SJSA1 (cell line): Measurements from ENCODE around the gene ZCCHC17. TPM values are rescaled to one million over a fixed set of nuclear protein-coding genes. Genes with fewer than 3 reads are reported as not detected.

Source experiments
- DNase-seq, 2 experiments: peaks; one replicate each; pipeline ENCODE4 v3.0.0-alpha.2; 2015 to 2020; ENCODE audit warnings: low spot score in 2 of 2, low read depth in 1 of 2
- H3K27ac ChIP-seq: fragments of 250-450 bp; sonication (Bioruptor Pico); 2 replicates; pipeline ENCODE4 v1.5.1; 2020; ENCODE audit warnings: mild to moderate bottlenecking, moderate library complexity
- H3K27me3 ChIP-seq: fragments of 250-450 bp; sonication (Bioruptor Pico); replicated peaks from 2 replicates; pipeline ENCODE4 v1.5.1; 2020; ENCODE audit warnings: mild to moderate bottlenecking, moderate library complexity
- H3K36me3 ChIP-seq: fragments of 250-450 bp; sonication (Bioruptor Pico); 2 replicates; pipeline ENCODE4 v1.5.1; 2020; ENCODE audit warnings: mild to moderate bottlenecking
- H3K4me1 ChIP-seq: fragments of 250-450 bp; sonication (Bioruptor Pico); replicated peaks from 2 replicates; pipeline ENCODE4 v1.6.1; 2021; ENCODE audit warnings: mild to moderate bottlenecking
- H3K4me3 ChIP-seq: fragments of 250-450 bp; sonication (Bioruptor Pico); 2 replicates; pipeline ENCODE4 v1.5.1; 2020; ENCODE audit warnings: mild to moderate bottlenecking
- H3K9me3 ChIP-seq: fragments of 250-450 bp; sonication (Bioruptor Pico); replicated peaks from 2 replicates; pipeline ENCODE4 v1.5.1; 2020; ENCODE audit warnings: mild to moderate bottlenecking
- total RNA-seq: library from RNA; depleted of rRNA; stranded (reverse); fragments of >200 nt; shearing (Covaris generic); gene quantifications from 2 replicates; pipeline ENCODE4 v1.2.3, GENCODE V29; 2014

The ZCCHC17 gene
- total RNA-seq, 1 experiment from 2014 or later = 50.2 TPM

DNA sequence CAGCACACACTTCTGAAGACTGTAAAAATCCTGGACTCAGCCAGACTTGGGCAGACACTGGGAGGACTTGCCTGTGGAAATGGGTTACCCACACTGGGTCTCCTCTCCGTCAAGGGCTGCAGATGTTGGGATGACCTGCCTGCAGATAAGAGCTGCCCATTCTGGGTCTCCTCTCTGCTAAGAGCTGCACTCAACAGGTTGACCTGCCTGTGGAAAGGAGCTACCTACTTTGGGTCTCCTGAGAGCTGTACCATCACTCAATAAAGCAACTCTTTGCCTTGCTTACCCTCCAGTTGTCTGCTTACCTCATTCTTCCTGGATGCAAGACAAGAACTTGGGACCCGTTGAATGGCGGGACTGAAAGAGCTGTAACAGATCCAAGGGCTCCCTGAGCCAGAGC lies 28.2 kb downstream of the ZCCHC17 start:
- Histone ChIP-seq H3K36me3 (peaks cover 35% of the 10 kb centered on the region; the same call in 1 of the 2 replicates), H3K27ac (no peak overlapping the region), H3K4me1 (no peaks in the 10 kb centered on the region), H3K27me3 (no peaks in the 10 kb centered on the region), H3K9me3 (no peaks in the 10 kb centered on the region), H3K4me3 (no peak overlapping the region)
- DNase-seq = no peak

- Histone ChIP-seq H3K4me3 (no peak overlapping the region), H3K4me1 (no peaks in the 10 kb centered on the region), H3K27me3 (no peaks in the 10 kb centered on the region), H3K36me3 (peaks cover 22% of the 10 kb centered on the region; the same call in 1 of the 2 replicates), H3K27ac (no peak overlapping the region), H3K9me3 (no peaks in the 10 kb centered on the region)
- no peak for DNase-seq
Measured at GRCh38 chr1:31326461-31326860, 29.6 kb downstream of the ZCCHC17 start.

- Histone ChIP-seq H3K27me3 (no peaks in the 10 kb centered on the region), H3K36me3 (peaks cover 15% of the 10 kb centered on the region; the same call in 1 of the 2 replicates), H3K27ac (no peak overlapping the region), H3K9me3 (no peaks in the 10 kb centered on the region), H3K4me1 (no peaks in the 10 kb centered on the region), H3K4me3 (no peak overlapping the region)
- no peak for DNase-seq
Measured at GRCh38 chr1:31327381-31327780, 30.5 kb downstream of the ZCCHC17 start.

GRCh38 chr1:31335007-31335406 lies 38.2 kb downstream of the ZCCHC17 start:
- DNase-seq = peak in 1 of 2 experiments; percentile 38
- Histone ChIP-seq H3K27ac (no peak overlapping the region), H3K4me1 (no peaks in the 10 kb centered on the region), H3K9me3 (no peaks in the 10 kb centered on the region), H3K27me3 (no peaks in the 10 kb centered on the region), H3K36me3 (peaks cover 22% of the 10 kb centered on the region), H3K4me3 (no peak overlapping the region)

GRCh38 chr1:31336687-31337467 lies 40.0 kb downstream of the ZCCHC17 start:
- no peak overlapping the region for H3K27ac ChIP-seq
- no peaks in the 10 kb centered on the region for H3K4me1 ChIP-seq
- H3K9me3 ChIP-seq = no peaks in the 10 kb centered on the region
- H3K4me3 ChIP-seq = no peak overlapping the region
- DNase-seq = no peak
- no peaks in the 10 kb centered on the region for H3K27me3 ChIP-seq
- H3K36me3 ChIP-seq = peaks cover 37% of the 10 kb centered on the region

- Histone ChIP-seq H3K36me3 (peaks cover 50% of the 10 kb centered on the region), H3K4me3 (no peak overlapping the region), H3K27me3 (no peaks in the 10 kb centered on the region), H3K4me1 (no peaks in the 10 kb centered on the region), H3K27ac (no peak overlapping the region), H3K9me3 (no peaks in the 10 kb centered on the region)
- DNase-seq = no peak
Measured at GRCh38 chr1:31344503-31344902, 47.7 kb downstream of the ZCCHC17 start.

DNA sequence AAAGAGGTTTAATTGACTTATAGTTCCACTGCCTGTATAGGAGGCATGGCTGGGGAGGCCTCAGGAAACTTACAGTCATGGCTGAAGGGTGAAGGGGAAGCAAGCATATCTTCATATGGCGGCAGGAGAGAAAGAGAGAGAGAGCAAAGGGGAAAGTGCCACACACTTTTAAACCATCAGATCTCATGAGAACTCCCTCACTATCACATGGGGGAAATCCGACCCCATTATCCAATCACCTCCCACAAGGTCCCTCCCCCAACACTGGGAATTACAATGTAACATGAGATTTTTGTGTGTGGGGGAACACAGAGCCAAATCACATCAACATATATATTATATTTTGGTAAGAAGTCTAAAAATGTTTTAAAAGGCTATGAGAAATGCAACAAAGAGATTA lies 48.8 kb downstream of the ZCCHC17 start:
- Histone ChIP-seq H3K27ac (no peak overlapping the region), H3K9me3 (no peaks in the 10 kb centered on the region), H3K36me3 (peaks cover 53% of the 10 kb centered on the region), H3K27me3 (no peaks in the 10 kb centered on the region), H3K4me3 (no peak overlapping the region), H3K4me1 (no peaks in the 10 kb centered on the region)
- no peak for DNase-seq

DNA sequence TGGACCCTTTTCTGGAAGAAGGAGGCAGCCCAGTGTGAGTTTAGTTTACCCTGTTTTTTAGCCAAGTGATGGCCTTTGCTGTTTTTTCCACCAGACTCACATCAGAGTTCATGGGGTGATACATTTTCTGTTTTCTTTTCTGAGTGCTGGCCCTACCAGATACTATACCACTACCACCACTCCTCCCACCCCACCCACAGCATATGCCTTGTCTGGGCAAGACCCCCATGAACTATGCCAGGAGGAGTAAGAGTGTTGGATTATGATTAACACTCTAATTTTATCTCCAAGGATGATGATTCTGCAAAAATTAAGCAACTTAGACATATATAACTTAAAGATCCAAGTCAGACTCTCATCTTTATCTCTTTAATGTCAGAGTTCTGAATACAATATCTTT lies 50.0 kb downstream of the ZCCHC17 start:
- no peak overlapping the region for H3K4me3 ChIP-seq
- no peaks in the 10 kb centered on the region for H3K4me1 ChIP-seq
- H3K36me3 ChIP-seq = peaks cover 49% of the 10 kb centered on the region
- no peak for DNase-seq
- H3K27ac ChIP-seq = no peak overlapping the region
- H3K27me3 ChIP-seq = no peaks in the 10 kb centered on the region
- no peaks in the 10 kb centered on the region for H3K9me3 ChIP-seq

GRCh38 chr1:31348449-31348848 lies 51.6 kb downstream of the ZCCHC17 start:
- Histone ChIP-seq H3K4me1 (no peaks in the 10 kb centered on the region), H3K4me3 (no peak overlapping the region), H3K27me3 (no peaks in the 10 kb centered on the region), H3K9me3 (no peaks in the 10 kb centered on the region), H3K27ac (no peak overlapping the region), H3K36me3 (peaks cover 56% of the 10 kb centered on the region)
- DNase-seq = no peak

GRCh38 chr1:31354283-31354682 lies 57.5 kb downstream of the ZCCHC17 start:
- Histone ChIP-seq H3K4me3 (no peak overlapping the region), H3K27me3 (no peaks in the 10 kb centered on the region), H3K27ac (no peak overlapping the region), H3K4me1 (no peaks in the 10 kb centered on the region), H3K36me3 (peaks cover 58% of the 10 kb centered on the region), H3K9me3 (no peaks in the 10 kb centered on the region)
- DNase-seq = no peak

DNA sequence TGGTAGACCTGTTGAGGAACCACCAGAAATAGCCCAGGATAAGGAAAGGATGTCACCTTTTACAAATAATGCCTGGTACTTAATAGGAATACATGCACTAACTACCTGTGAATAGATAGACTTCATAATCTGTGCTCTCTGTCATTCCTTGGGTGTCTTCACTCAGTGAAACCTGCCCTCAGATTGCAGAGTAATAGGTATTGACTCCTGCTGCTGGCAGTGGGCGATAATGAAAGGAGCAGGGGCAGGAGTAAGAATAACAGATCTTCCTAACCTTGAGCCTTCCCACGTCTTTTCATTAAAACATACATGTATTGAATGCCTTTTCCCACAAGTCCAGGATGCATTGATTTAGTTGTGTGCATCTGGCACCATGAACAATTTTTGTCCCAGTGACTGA lies 59.6 kb downstream of the ZCCHC17 start:
- H3K4me1 ChIP-seq = no peaks in the 10 kb centered on the region
- no peaks in the 10 kb centered on the region for H3K27me3 ChIP-seq
- no peak overlapping the region for H3K4me3 ChIP-seq
- H3K36me3 ChIP-seq = peaks cover 58% of the 10 kb centered on the region
- DNase-seq = peak in 1 of 2 experiments; percentile 16
- H3K27ac ChIP-seq = no peak overlapping the region
- no peaks in the 10 kb centered on the region for H3K9me3 ChIP-seq

DNA sequence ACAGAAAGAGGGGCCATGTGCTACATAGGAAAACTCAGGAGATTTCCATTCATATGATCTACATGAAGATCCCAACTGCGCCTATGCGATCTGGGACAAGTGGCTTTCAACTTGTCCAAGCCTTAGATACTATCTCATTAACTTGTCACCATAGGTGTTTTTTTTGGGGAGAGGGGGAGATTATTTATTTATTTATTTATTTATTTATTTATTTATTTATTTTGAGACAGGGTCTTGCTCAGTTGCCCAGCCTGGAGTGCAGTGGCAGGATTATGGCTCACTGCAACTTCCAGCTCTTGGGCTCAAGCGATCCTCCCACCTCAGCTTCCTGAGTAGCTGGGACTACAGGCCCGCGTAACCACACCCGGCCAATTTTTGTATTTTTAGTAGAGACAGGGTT lies 64.8 kb downstream of the ZCCHC17 start:
- H3K27me3 ChIP-seq = no peaks in the 10 kb centered on the region
- no peak for DNase-seq
- H3K9me3 ChIP-seq = no peaks in the 10 kb centered on the region
- H3K4me1 ChIP-seq = no peaks in the 10 kb centered on the region
- H3K4me3 ChIP-seq = no peak overlapping the region
- H3K27ac ChIP-seq = no peak overlapping the region
- peaks cover 73% of the 10 kb centered on the region for H3K36me3 ChIP-seq

GRCh38 chr1:31362032-31362431 lies 65.2 kb downstream of the ZCCHC17 start:
- Histone ChIP-seq H3K4me3 (no peak overlapping the region), H3K36me3 (peaks cover 74% of the 10 kb centered on the region), H3K9me3 (no peaks in the 10 kb centered on the region), H3K27ac (no peak overlapping the region), H3K4me1 (no peaks in the 10 kb centered on the region), H3K27me3 (no peaks in the 10 kb centered on the region)
- DNase-seq = no peak

DNA sequence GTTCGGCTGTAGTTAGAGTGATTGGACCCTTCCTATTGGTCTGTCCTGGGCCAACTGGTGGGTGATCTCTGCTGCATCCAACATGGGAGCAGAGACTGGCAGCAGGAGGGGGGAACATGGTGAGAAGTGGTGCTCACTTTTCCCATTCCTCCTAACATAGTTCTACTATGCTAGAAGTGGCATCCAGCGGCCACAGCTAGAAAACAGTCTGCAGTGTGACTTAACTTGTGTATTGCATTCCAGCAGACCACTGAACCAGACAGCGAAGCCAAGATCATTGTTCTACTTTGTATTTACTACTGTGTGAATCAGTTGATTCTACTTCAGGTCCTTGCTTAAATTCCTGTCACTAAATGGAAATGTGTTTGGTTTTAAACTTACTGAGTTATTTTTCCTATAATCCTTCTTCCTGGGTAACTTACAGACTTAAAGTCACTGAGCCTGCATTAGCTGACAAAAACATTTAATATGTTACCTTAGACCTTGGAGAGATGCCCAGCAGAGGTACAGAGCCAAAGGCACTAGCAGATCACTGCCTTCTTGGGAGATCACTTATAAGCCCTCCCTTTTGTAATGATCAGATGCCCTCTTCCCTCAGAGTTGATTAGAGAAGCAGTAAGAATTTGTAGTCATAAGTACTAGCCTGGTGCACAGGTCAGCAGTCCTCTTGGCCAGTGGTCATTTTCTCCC lies 67.9 kb downstream of the ZCCHC17 start:
- DNase-seq = no peak
- Histone ChIP-seq H3K27me3 (no peaks in the 10 kb centered on the region), H3K4me1 (no peaks in the 10 kb centered on the region), H3K4me3 (no peak overlapping the region), H3K9me3 (no peaks in the 10 kb centered on the region), H3K36me3 (peaks cover 58% of the 10 kb centered on the region), H3K27ac (no peak overlapping the region)
